Large intestine (tissue), 3 donors: ENCODE results near the gene SLC6A4. TPM values are rescaled to one million over a fixed set of nuclear protein-coding genes. Genes with fewer than 3 reads are reported as not detected.

Source experiments
- DNase-seq, 2 donors: peaks; one replicate each; pipeline versions ENCODE4 v3.0.0 to v3.0.0-alpha.2; 2013
- H3K27ac ChIP-seq: one replicate; pipeline ENCODE4 v1.5.1; 2013; ENCODE audit warnings: low read length
- H3K27me3 ChIP-seq: 2 replicates; pipeline ENCODE4 v1.6.1; 2013; ENCODE audit warnings: low read length; ENCODE audit not compliant: control insufficient read depth, insufficient read depth
- H3K36me3 ChIP-seq: 2 replicates; pipeline ENCODE4 v1.6.1; 2013; ENCODE audit warnings: low read length; ENCODE audit not compliant: control insufficient read depth, insufficient read depth
- H3K4me1 ChIP-seq: one replicate; pipeline ENCODE4 v1.6.1; 2013; ENCODE audit warnings: low read length; ENCODE audit not compliant: control insufficient read depth, insufficient read depth
- H3K4me3 ChIP-seq: one replicate; pipeline ENCODE4 v1.5.1; 2013; ENCODE audit warnings: low read length
- H3K9me3 ChIP-seq: one replicate; pipeline ENCODE4 v1.6.1; 2013; ENCODE audit warnings: mild to moderate bottlenecking, low read depth, low read length, moderate library complexity; ENCODE audit not compliant: control insufficient read depth
- WGBS: methylation state at CpG from one replicate; pipeline ENCODE4 v1.1.5; 2013; ENCODE audit warnings: low lambda C conversion rate; ENCODE audit not compliant: insufficient coverage; 5-methylcytosine and 5-hydroxymethylcytosine counted together
- polyA plus RNA-seq: library from polyadenylated mRNA; unstranded; fragments of 120-200 nt; gene quantifications from one replicate; pipeline ENCODE4 v1.2.1, GENCODE V29; 2013

The SLC6A4 gene
- polyA plus RNA-seq, 1 donor = 30.1 TPM

- Histone ChIP-seq H3K4me3 (no peak overlapping the region), H3K36me3 (peaks cover 28% of the 10 kb centered on the region), H3K27me3 (no peaks in the 10 kb centered on the region), H3K4me1 (no peaks in the 10 kb centered on the region), H3K9me3 (no peaks in the 10 kb centered on the region), H3K27ac (no peak overlapping the region)
- 83% methylated on average over 1 of the region's 5 CpGs for WGBS
- no peak for DNase-seq
These were observed 47.1 kb downstream of the SLC6A4 start for GRCh38 chr17:30188211-30188939.

- DNase-seq = peak in 1 of 2 donors; percentile 4
- Histone ChIP-seq H3K27ac (no peak overlapping the region), H3K27me3 (no peaks in the 10 kb centered on the region), H3K36me3 (peaks cover 28% of the 10 kb centered on the region), H3K9me3 (no peaks in the 10 kb centered on the region), H3K4me3 (no peak overlapping the region), H3K4me1 (no peaks in the 10 kb centered on the region)
- no CpG with 5 or more reads among the region's 2 CpGs for WGBS
These were observed 47.9 kb downstream of the SLC6A4 start for GRCh38 chr17:30187573-30187972.

GRCh38 chr17:30186761-30187160 lies 48.7 kb downstream of the SLC6A4 start:
- no peaks in the 10 kb centered on the region for H3K27me3 ChIP-seq
- WGBS = 100% methylated on average over 1 of the region's 1 CpG
- no peaks in the 10 kb centered on the region for H3K9me3 ChIP-seq
- no peak overlapping the region for H3K27ac ChIP-seq
- DNase-seq = no peak
- peaks cover 35% of the 10 kb centered on the region for H3K36me3 ChIP-seq
- H3K4me3 ChIP-seq = no peak overlapping the region
- H3K4me1 ChIP-seq = no peaks in the 10 kb centered on the region

GRCh38 chr17:30176855-30177254 lies 58.6 kb downstream of the SLC6A4 start:
- H3K4me1 ChIP-seq = peaks cover 4% of the 10 kb centered on the region
- H3K36me3 ChIP-seq = peaks cover 31% of the 10 kb centered on the region
- WGBS = 0% methylated on average over 1 of the region's 5 CpGs
- no peaks in the 10 kb centered on the region for H3K9me3 ChIP-seq
- no peaks in the 10 kb centered on the region for H3K27me3 ChIP-seq
- peak; percentile 68 to 83 for DNase-seq
- H3K4me3 ChIP-seq = no peak overlapping the region
- H3K27ac ChIP-seq = peak overlapping the region; percentile 16

GRCh38 chr17:30174556-30174955 lies 60.9 kb downstream of the SLC6A4 start:
- peaks cover 11% of the 10 kb centered on the region for H3K36me3 ChIP-seq
- 80% methylated on average over 1 of the region's 1 CpG for WGBS
- peaks cover 4% of the 10 kb centered on the region for H3K4me1 ChIP-seq

GRCh38 chr17:30173649-30174048 lies 61.8 kb downstream of the SLC6A4 start:
- Histone ChIP-seq H3K27me3 (no peaks in the 10 kb centered on the region), H3K4me1 (peaks cover 4% of the 10 kb centered on the region), H3K4me3 (no peak overlapping the region), H3K36me3 (peaks cover 8% of the 10 kb centered on the region), H3K27ac (no peak overlapping the region), H3K9me3 (no peaks in the 10 kb centered on the region)
- 83% methylated on average over 2 of the region's 2 CpGs for WGBS
- DNase-seq = no peak

More at GRCh38 chr17:30174556-30174955, 60.9 kb downstream of the SLC6A4 start:
- H3K4me3 ChIP-seq = no peak overlapping the region
- no peaks in the 10 kb centered on the region for H3K27me3 ChIP-seq
- no peaks in the 10 kb centered on the region for H3K9me3 ChIP-seq
- no peak for DNase-seq
- no peak overlapping the region for H3K27ac ChIP-seq

GRCh38 chr17:30172560-30172959 lies 62.9 kb downstream of the SLC6A4 start:
- Histone ChIP-seq H3K9me3 (no peaks in the 10 kb centered on the region), H3K4me1 (peaks cover 4% of the 10 kb centered on the region), H3K27me3 (no peaks in the 10 kb centered on the region), H3K27ac (no peak overlapping the region), H3K4me3 (no peak overlapping the region), H3K36me3 (peaks cover 8% of the 10 kb centered on the region)
- WGBS = no CpG with 5 or more reads among the region's 1 CpG
- DNase-seq = no peak

- H3K36me3 ChIP-seq = peaks cover 6% of the 10 kb centered on the region
- no peaks in the 10 kb centered on the region for H3K27me3 ChIP-seq
- DNase-seq = no peak
- H3K4me3 ChIP-seq = no peak overlapping the region
- H3K4me1 ChIP-seq = no peaks in the 10 kb centered on the region
- no peaks in the 10 kb centered on the region for H3K9me3 ChIP-seq
- H3K27ac ChIP-seq = no peak overlapping the region
These were observed 65.0 kb downstream of the SLC6A4 start for GRCh38 chr17:30170415-30170987.

- 33% methylated on average over 1 of the region's 1 CpG for WGBS
- Histone ChIP-seq H3K4me1 (no peaks in the 10 kb centered on the region), H3K27me3 (no peaks in the 10 kb centered on the region), H3K27ac (no peak overlapping the region), H3K9me3 (no peaks in the 10 kb centered on the region), H3K36me3 (peaks cover 4% of the 10 kb centered on the region), H3K4me3 (no peak overlapping the region)
- no peak for DNase-seq
These were observed 69.5 kb downstream of the SLC6A4 start for GRCh38 chr17:30165960-30166359.

- Histone ChIP-seq H3K27ac (no peak overlapping the region), H3K9me3 (no peaks in the 10 kb centered on the region)
- WGBS = no CpG with 5 or more reads among the region's 3 CpGs
These were observed 70.3 kb downstream of the SLC6A4 start for GRCh38 chr17:30165147-30165546.

GRCh38 chr17:30164531-30164930 lies 71.0 kb downstream of the SLC6A4 start:
- no peak overlapping the region for H3K27ac ChIP-seq
- DNase-seq = no peak
- no peaks in the 10 kb centered on the region for H3K27me3 ChIP-seq
- WGBS = no CpG with 5 or more reads among the region's 4 CpGs
- H3K36me3 ChIP-seq = peaks cover 6% of the 10 kb centered on the region
- H3K9me3 ChIP-seq = no peaks in the 10 kb centered on the region
- no peak overlapping the region for H3K4me3 ChIP-seq
- H3K4me1 ChIP-seq = no peaks in the 10 kb centered on the region

More at GRCh38 chr17:30165147-30165546, 70.3 kb downstream of the SLC6A4 start:
- Histone ChIP-seq H3K4me3 (no peak overlapping the region), H3K27me3 (no peaks in the 10 kb centered on the region), H3K4me1 (no peaks in the 10 kb centered on the region), H3K36me3 (peaks cover 4% of the 10 kb centered on the region)
- DNase-seq = no peak
